Adipocyte (in vitro differentiated cells): ENCODE data around the gene CMTR1.

ENCODE experiments used
- DNase-seq: peaks from one replicate; pipeline ENCODE4 v3.0.0-alpha.2; 2015; ENCODE audit warnings: low read depth
- H3K27me3 ChIP-seq: replicated peaks from 2 replicates; pipeline ENCODE4 v1.7.0; 2013; ENCODE audit warnings: mild to moderate bottlenecking, low read length, moderate library complexity; ENCODE audit not compliant: control insufficient read depth, insufficient read depth
- H3K36me3 ChIP-seq: 2 replicates; pipeline ENCODE4 v1.7.0; 2013; ENCODE audit warnings: low read length, mild to moderate bottlenecking, moderate library complexity; ENCODE audit not compliant: control insufficient read depth, insufficient read depth, severe bottlenecking
- H3K4me1 ChIP-seq: 2 replicates; pipeline ENCODE4 v1.7.0; 2013; ENCODE audit warnings: mild to moderate bottlenecking, low read length, moderate library complexity; ENCODE audit not compliant: control insufficient read depth, insufficient read depth
- H3K4me3 ChIP-seq: 2 replicates; pipeline ENCODE4 v1.7.0; 2013; ENCODE audit warnings: mild to moderate bottlenecking, low read length, moderate library complexity
- H3K9ac ChIP-seq: 2 replicates; pipeline ENCODE4 v1.7.0; 2013; ENCODE audit warnings: mild to moderate bottlenecking, low read length, moderate library complexity
- H3K9me3 ChIP-seq: 2 replicates; pipeline ENCODE4 v1.7.0; 2013; ENCODE audit warnings: mild to moderate bottlenecking, low read length, moderate library complexity; ENCODE audit not compliant: control insufficient read depth

CMTR1 gene

DNA sequence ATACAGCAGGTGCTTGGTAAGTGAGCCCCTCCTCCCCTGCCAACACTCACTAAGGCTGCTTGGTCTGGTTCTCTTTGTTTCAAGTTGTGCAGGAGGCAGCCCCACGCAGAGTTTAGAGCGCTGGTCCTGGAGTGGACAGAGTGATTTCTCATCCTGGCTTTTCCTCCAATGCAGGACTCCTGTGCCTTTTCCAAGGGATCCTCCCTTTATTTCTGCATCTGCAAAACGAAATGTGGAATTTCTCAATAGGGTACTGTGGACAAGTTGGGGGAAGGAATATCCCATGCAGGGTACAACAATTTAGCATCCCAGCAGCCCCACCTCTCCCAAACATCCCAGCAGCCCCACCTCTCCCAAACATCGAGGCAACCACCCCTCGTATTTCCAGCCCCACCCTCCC lies 97.3 kb downstream of the CMTR1 start:
- H3K4me1 ChIP-seq: no peaks in the 10 kb centered on the region
- H3K27me3 ChIP-seq: peaks cover 73% of the 10 kb centered on the region
- no peak overlapping the region for H3K4me3 ChIP-seq
- DNase-seq: no peak
- no peak overlapping the region for H3K9ac ChIP-seq
- no peaks in the 10 kb centered on the region for H3K9me3 ChIP-seq
- no peaks in the 10 kb centered on the region for H3K36me3 ChIP-seq

DNA sequence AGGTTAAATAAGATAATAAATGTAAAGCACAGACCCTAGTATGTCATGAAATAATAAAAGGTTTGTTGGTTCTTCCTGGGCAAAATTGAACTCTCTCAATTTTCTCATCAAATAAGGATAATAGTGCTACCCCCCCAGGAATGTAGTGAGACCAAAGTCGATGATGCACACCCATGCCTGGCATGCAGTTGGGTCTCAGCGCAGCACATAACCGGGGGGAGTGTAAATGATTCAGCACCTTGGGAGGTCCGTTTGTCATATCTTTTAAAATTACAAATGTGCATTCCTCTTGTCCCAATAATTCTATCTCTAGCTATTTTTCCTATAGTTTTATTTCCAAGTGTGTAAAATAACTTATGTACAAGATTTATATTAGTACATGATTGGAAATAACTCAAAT lies 98.0 kb downstream of the CMTR1 start:
- H3K4me1 ChIP-seq: peaks cover 7% of the 10 kb centered on the region
- H3K27me3 ChIP-seq: peaks cover 81% of the 10 kb centered on the region
- H3K9ac ChIP-seq: no peak overlapping the region
- DNase-seq: no peak
- no peaks in the 10 kb centered on the region for H3K9me3 ChIP-seq
- H3K36me3 ChIP-seq: no peaks in the 10 kb centered on the region
- H3K4me3 ChIP-seq: no peak overlapping the region
